Fibroblast of lung (primary cell): ENCODE data around the gene TMPRSS3.

Experiments used
- CTCF ChIP-seq, 2 donors: IDR thresholded peaks in 1 of 2; conservative IDR thresholded peaks in 1 of 2; 1 replicate in 1 of 2; 2 replicates in 1 of 2; pipeline ENCODE4 v1.5.1; 2011 to 2012; ENCODE audit warnings: low read length in 2 of 2, control low read depth in 1 of 2, inconsistent platforms in 1 of 2, low read depth in 1 of 2, mild to moderate bottlenecking in 1 of 2
- EZH2 ChIP-seq: IDR thresholded peaks from 2 replicates; pipeline ENCODE4 v1.5.1; 2012; ENCODE audit warnings: low read length, control low read depth, mild to moderate bottlenecking; ENCODE audit errors: missing control alignments

GRCh38 chr21:42346866-42347600 lies 48.8 kb downstream of the TMPRSS3 start:
- TF ChIP-seq CTCF (conservative IDR thresholded peaks at IDR 0.05 in 1 of 2, IDR thresholded peaks at IDR 0.05 in 1 of 2; ENCODE audit: low read depth in 1 of 2, low read length in 2 of 2) (no peak), EZH2 (no peak)
